Gastroesophageal sphincter (tissue), 4 donors: ENCODE results near the gene CLPTM1L. TPM values are rescaled to one million over a fixed set of nuclear protein-coding genes. Genes with fewer than 3 reads are reported as not detected.
"Not testable (repeated sequence)": the region's sequence is repeated elsewhere in the genome, so short reads cannot be mapped to it uniquely, and the experiment has no call there.

ENCODE experiments used
- ATAC-seq: fragments of 150-250 bp; one replicate; pipeline ENCODE4 v1.9.1; 2016; ENCODE audit warnings: mild to moderate bottlenecking, moderate library complexity
- H3K27ac ChIP-seq, 4 donors: fragments of 200-600 bp; sonication (generic) in 3 of 4; 1 replicate in 3 of 4; 2 replicates in 1 of 4; pipeline ENCODE4 v1.5.1; 2016 to 2019
- H3K27me3 ChIP-seq: fragments of 200-600 bp; sonication (generic); one replicate; pipeline ENCODE4 v1.5.1; 2019
- H3K36me3 ChIP-seq, 2 donors: fragments of 200-600 bp; sonication (generic); one replicate each; pipeline ENCODE4 v1.5.1; 2019; ENCODE audit warnings: control low read depth in 1 of 2
- H3K4me1 ChIP-seq, 3 donors: fragments of 200-600 bp; sonication (generic); 1 replicate in 2 of 3; 2 replicates in 1 of 3; pipeline ENCODE4 v1.5.1; 2016 to 2019; ENCODE audit warnings: control low read depth in 2 of 3
- H3K4me3 ChIP-seq, 2 donors: fragments of 200-600 bp; sonication (generic); one replicate each; pipeline ENCODE4 v1.5.1; 2019; ENCODE audit warnings: mild to moderate bottlenecking in 1 of 2, moderate library complexity in 1 of 2
- H3K9me3 ChIP-seq, 3 donors: fragments of 200-600 bp; sonication (generic); one replicate each; pipeline ENCODE4 v1.5.1; 2017 to 2019; ENCODE audit warnings: control low read depth in 2 of 3
- CTCF ChIP-seq, 4 experiments: fragments of 200-600 bp in 2 of 4; fragments of 450-650 bp in 2 of 4; sonication (generic) in 1 of 4; IDR thresholded peaks; one replicate each; pipeline ENCODE4 v1.5.1; 2017 to 2019; ENCODE audit warnings: antibody characterized with exemption in 4 of 4, mild to moderate bottlenecking in 2 of 4, moderate library complexity in 2 of 4
- EP300 ChIP-seq: sonication (generic); formaldehyde crosslinking; IDR thresholded peaks from one replicate; pipeline ENCODE4 v1.6.1; 2017; ENCODE audit warnings: antibody characterized with exemption, mild to moderate bottlenecking
- POLR2A ChIP-seq, 2 donors: fragments of 450-650 bp; IDR thresholded peaks; one replicate each; pipeline ENCODE4 v1.6.1; 2017; ENCODE audit warnings: antibody characterized with exemption in 2 of 2, mild to moderate bottlenecking in 2 of 2, moderate library complexity in 1 of 2
- POLR2AphosphoS5 ChIP-seq: sonication (generic); formaldehyde crosslinking; IDR thresholded peaks from one replicate; pipeline ENCODE4 v1.6.1; 2017; ENCODE audit warnings: antibody characterized with exemption
- WGBS, 2 donors: methylation state at CpG; one replicate each; pipeline ENCODE4 v1.1.5; 2018; ENCODE audit warnings: low coverage in 1 of 2; 5-methylcytosine and 5-hydroxymethylcytosine counted together
- total RNA-seq, 4 donors: library from RNA; depleted of rRNA; stranded (reverse); fragments of >200 nt; gene quantifications; one replicate each; pipeline ENCODE4 v1.1.0, GENCODE V29; 2016

CLPTM1L gene
- total RNA-seq, 4 donors from 2014 or later = 83.9 to 131 (median 92.2) TPM

- no peaks in the 10 kb centered on the region for H3K36me3 ChIP-seq
- no peak overlapping the region for H3K4me3 ChIP-seq
- peaks cover 0 to 10% (median 0%) of the 10 kb centered on the region in 3 donors for H3K9me3 ChIP-seq
- H3K4me1 ChIP-seq = peaks cover 0 to 13% (median 0%) of the 10 kb centered on the region in 3 donors
- peaks cover 92% of the 10 kb centered on the region for H3K27me3 ChIP-seq
- 74 to 80% methylated on average over 3 to 18 of the region's 30 CpGs for WGBS, 2 donors
- TF ChIP-seq EP300 = no peak
- no peak overlapping the region for H3K27ac ChIP-seq
- ATAC-seq = no peak
Observed at GRCh38 chr5:1292846-1293415, 52.0 kb downstream of the CLPTM1L start.

GRCh38 chr5:1292139-1292538 lies 52.8 kb downstream of the CLPTM1L start:
- H3K27me3 ChIP-seq = peaks cover 84% of the 10 kb centered on the region
- no peak for TF ChIP-seq POLR2A (IDR thresholded peaks at IDR 0.05)
- TF ChIP-seq EP300 = no peak
- no peak for TF ChIP-seq CTCF (IDR thresholded peaks at IDR 0.05)
- no peak for TF ChIP-seq POLR2AphosphoS5
- peaks cover 0 to 13% (median 0%) of the 10 kb centered on the region in 3 donors for H3K4me1 ChIP-seq
- H3K27ac ChIP-seq = no peak overlapping the region
- ATAC-seq = no peak
- H3K4me3 ChIP-seq = no peak overlapping the region
- peaks cover 0 to 13% (median 0%) of the 10 kb centered on the region in 3 donors for H3K9me3 ChIP-seq
- WGBS, 2 donors = 62 to 73% methylated on average over 5 to 6 of the region's 6 CpGs
- H3K36me3 ChIP-seq = no peaks in the 10 kb centered on the region

GRCh38 chr5:1291611-1292080 lies 53.3 kb downstream of the CLPTM1L start:
- ATAC-seq = no peak
- Histone ChIP-seq H3K4me3 (no peak overlapping the region), H3K27ac (no peak overlapping the region), H3K4me1 (peaks cover 0 to 13% (median 0%) of the 10 kb centered on the region in 3 donors), H3K27me3 (peaks cover 79% of the 10 kb centered on the region), H3K9me3 (peaks cover 0 to 13% (median 0%) of the 10 kb centered on the region in 3 donors), H3K36me3 (no peaks in the 10 kb centered on the region)
- WGBS, 2 donors = 75 to 93% methylated on average over 3 to 12 of the region's 24 CpGs
- TF ChIP-seq POLR2AphosphoS5 (no peak), CTCF (IDR thresholded peaks at IDR 0.05) (no peak), EP300 (no peak), POLR2A (IDR thresholded peaks at IDR 0.05) (no peak)

GRCh38 chr5:1290956-1291355 lies 53.9 kb downstream of the CLPTM1L start:
- peaks cover 74% of the 10 kb centered on the region for H3K27me3 ChIP-seq
- no CpG with 5 or more reads among the region's 24 CpGs for WGBS, 2 donors
- ATAC-seq, H3K36me3 ChIP-seq, H3K27ac ChIP-seq, H3K4me3 ChIP-seq: not testable (repeated sequence)
- peaks cover 0 to 13% (median 0%) of the 10 kb centered on the region in 3 donors for H3K4me1 ChIP-seq
- peaks cover 0 to 13% (median 0%) of the 10 kb centered on the region in 3 donors for H3K9me3 ChIP-seq

GRCh38 chr5:1289559-1289958 lies 55.3 kb downstream of the CLPTM1L start:
- Histone ChIP-seq H3K27me3 (peaks cover 60% of the 10 kb centered on the region), H3K9me3 (peaks cover 0 to 13% (median 0%) of the 10 kb centered on the region in 3 donors)
- not testable (repeated sequence) for ATAC-seq, H3K4me3 ChIP-seq, H3K27ac ChIP-seq, H3K4me1 ChIP-seq, H3K36me3 ChIP-seq
- no CpG with 5 or more reads among the region's 32 CpGs for WGBS, 2 donors

- Histone ChIP-seq H3K4me1 (no peaks in the 10 kb centered on the region), H3K27me3 (peaks cover 51% of the 10 kb centered on the region), H3K36me3 (no peaks in the 10 kb centered on the region), H3K4me3 (no peak overlapping the region), H3K27ac (no peak overlapping the region), H3K9me3 (peaks cover 0 to 13% (median 0%) of the 10 kb centered on the region in 3 donors)
- no peak for TF ChIP-seq POLR2A (IDR thresholded peaks at IDR 0.05)
- no peak for ATAC-seq
- 89 to 90% methylated on average over 2 to 4 of the region's 37 CpGs for WGBS, 2 donors
Observed at GRCh38 chr5:1288439-1289335, 56.2 kb downstream of the CLPTM1L start.
